ENCODE results near the gene GPX6.
"Not testable (repeated sequence)": the region's sequence is repeated elsewhere in the genome, so short reads cannot be mapped to it uniquely, and the experiment has no call there.

GPX6 gene

GRCh38 chr6:28480253-28480932 lies 35.2 kb downstream of the GPX6 start:
- no peak for DNase-seq (ENCODE audit: low read depth)

- DNase-seq (ENCODE audit: low read depth) = no peak
Measured at GRCh38 chr6:28478518-28478917, 37.1 kb downstream of the GPX6 start.

DNA sequence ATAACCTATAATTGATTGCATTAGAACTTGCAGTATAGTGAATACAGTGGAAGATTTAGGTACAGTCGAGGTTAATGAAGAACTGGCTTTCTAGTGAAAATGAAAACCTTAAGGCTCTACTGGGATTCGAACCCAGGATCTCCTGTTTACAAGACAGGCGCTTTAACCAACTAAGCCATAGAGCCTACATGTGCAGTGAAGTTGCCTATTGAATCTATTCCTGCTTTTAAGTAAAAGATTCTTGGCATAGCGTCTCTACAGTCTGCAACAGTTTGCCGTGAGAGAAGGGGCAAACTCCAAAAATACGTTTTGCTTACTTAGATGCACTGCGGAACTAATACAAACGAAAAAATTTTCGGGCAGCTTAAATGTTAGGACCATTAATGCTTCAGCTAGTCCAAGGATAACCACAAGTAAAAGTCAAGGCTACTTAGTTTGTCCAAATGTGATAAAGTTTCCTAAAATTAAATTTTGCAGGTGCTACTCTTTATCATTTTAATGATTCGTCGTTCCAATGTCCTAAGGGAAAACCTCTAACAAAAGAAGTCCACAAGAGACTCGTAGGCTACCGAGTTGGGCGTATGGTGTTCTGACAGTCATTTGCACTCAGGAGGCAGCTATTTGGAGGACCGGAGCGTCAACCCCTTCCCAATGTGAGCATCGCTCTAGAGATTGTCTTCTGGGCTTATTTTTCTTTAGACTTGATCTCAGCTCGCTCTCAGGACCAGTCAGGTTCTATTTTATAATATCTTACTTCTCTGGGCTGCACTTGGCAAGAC lies 41.0 kb downstream of the GPX6 start:
- DNase-seq (ENCODE audit: low read depth) = peak; percentile 38

DNA sequence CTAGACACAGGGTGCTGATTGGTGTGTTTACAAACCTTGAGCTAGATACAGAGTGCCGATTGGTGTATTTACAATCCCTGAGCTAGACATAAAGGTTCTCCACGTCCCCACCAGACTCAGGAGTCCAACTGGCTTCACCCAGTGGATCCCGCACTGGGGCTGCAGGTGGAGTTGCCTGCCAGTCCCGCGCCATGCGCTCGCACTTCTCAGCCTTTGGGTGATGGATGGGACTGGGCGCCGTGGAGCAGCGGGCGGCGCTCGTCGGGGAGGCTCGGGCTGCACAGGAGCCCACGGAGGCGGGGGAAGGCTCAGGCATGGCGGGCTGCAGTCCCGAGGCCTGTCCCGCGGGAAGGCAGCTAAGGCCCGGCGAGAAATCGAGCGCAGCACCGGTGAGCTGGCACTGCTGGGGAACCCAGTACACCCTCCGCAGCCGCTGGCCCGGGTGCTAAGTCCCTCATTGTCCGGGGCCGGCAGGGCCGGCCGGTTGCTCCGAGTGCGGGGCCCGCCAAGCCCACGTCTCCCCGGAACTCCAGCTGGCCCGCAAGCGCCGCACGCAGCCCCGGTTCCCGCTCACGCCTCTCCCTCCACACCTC lies 46.3 kb downstream of the GPX6 start:
- not testable (repeated sequence) for DNase-seq (ENCODE audit: low read depth)

DNA sequence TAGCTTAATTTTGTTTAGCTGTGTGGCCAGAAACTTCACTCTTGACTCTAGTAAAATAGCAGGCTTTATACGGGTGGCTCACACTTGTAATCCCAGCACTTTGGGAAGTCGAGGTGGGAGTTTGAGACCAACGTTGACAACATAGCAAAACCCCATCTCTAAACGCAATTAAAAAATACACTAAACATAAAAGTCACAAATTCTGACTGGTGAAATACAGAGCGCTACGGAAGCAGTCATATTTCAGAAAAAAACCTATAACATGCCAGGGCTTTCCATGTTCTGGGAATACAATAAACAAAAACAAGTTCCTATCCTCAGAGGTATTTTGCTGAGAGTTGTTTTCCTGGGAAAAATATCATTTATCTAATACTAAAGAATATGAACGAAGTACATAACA lies 47.5 kb downstream of the GPX6 start:
- no peak for DNase-seq (ENCODE audit: low read depth)

GRCh38 chr6:28462401-28462800 lies 53.2 kb downstream of the GPX6 start:
- no peak for DNase-seq (ENCODE audit: low read depth)

GRCh38 chr6:28458568-28458967 lies 57.0 kb downstream of the GPX6 start:
- no peak for DNase-seq (ENCODE audit: low read depth)
